Subcutaneous adipose tissue (tissue), 4 donors: ENCODE results near the gene TRIM13. TPM values are rescaled to one million over a fixed set of nuclear protein-coding genes. Genes with fewer than 3 reads are reported as not detected.

ENCODE experiments used
- total RNA-seq, 4 donors: library from RNA; depleted of rRNA; stranded (reverse); fragments of >200 nt; gene quantifications; one replicate each; pipeline ENCODE4 v1.1.0, GENCODE V29; 2016
- TF ChIP-seq, protein P1 (sequence below): fragments of 450-650 bp; IDR thresholded peaks from one replicate; pipeline ENCODE4 v1.5.1; 2016; ENCODE audit warnings: low read depth, mild to moderate bottlenecking, control low read depth, antibody characterized with exemption, moderate library complexity

The TRIM13 gene
- total RNA-seq, 4 donors from 2014 or later, result 11.5 to 18.1 (median 16.1) TPM

DNA sequence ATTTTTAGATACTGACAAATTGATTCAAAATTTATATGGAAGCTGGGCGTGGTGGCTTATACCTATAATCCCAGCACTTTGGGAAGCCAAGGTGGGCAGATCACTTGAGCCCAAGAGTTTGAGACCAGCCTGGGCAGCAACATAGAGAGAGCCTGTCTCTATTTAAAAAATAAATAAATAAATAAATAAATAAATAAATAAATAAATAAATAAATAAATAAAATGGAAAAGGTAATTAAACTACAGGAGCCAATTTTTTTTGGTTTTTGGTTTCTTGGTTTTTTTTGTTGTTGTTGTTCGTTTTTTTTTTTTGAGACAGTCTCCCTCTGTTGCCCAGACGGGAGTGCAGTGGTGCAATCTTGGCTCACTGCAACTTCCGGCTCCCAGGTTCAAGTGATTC is 29.4 kb upstream of the TRIM13 start:
- TF ChIP-seq, protein P1, sequence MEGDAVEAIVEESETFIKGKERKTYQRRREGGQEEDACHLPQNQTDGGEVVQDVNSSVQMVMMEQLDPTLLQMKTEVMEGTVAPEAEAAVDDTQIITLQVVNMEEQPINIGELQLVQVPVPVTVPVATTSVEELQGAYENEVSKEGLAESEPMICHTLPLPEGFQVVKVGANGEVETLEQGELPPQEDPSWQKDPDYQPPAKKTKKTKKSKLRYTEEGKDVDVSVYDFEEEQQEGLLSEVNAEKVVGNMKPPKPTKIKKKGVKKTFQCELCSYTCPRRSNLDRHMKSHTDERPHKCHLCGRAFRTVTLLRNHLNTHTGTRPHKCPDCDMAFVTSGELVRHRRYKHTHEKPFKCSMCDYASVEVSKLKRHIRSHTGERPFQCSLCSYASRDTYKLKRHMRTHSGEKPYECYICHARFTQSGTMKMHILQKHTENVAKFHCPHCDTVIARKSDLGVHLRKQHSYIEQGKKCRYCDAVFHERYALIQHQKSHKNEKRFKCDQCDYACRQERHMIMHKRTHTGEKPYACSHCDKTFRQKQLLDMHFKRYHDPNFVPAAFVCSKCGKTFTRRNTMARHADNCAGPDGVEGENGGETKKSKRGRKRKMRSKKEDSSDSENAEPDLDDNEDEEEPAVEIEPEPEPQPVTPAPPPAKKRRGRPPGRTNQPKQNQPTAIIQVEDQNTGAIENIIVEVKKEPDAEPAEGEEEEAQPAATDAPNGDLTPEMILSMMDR, result no peak

DNA sequence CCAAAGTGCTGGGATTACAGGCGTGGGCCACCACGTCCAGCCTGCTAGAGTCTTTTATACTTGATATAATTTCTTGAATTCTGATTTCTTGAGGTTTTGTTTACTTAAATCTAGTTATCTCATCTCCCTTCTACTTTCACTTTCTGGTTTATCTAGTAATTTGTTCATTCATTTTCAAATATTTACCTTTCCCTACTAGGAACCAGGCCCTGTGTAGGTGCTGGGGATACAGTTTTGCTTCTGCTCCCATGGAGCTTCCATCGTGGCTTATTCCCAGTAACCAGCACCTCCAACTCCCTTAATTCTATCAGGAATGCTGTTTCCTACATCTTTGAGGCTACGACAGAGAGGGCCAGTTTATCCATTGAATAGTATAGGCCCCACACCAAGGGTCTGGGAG is 24.1 kb upstream of the TRIM13 start:
- TF ChIP-seq, protein P1, result no peak

DNA sequence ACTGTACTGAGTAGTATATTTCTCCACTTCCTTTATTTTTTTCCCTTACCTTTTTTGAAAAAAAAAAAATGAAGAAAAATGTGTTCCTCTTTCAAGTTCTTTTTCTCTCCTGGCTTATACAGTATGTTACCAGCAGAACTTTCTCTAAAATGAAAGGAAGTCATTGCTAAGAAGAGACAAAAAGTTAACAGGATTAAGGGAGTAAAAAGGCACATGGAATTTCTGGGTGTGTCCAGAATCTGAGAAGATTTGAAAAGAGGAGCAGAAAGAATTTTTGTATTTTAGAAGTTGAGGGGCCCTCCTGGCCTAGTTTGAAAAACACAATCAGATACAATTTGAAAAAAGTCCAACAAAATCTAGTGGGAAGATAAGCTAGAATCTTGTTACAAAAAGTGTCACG is 21.0 kb upstream of the TRIM13 start:
- TF ChIP-seq, protein P1, result no peak

DNA sequence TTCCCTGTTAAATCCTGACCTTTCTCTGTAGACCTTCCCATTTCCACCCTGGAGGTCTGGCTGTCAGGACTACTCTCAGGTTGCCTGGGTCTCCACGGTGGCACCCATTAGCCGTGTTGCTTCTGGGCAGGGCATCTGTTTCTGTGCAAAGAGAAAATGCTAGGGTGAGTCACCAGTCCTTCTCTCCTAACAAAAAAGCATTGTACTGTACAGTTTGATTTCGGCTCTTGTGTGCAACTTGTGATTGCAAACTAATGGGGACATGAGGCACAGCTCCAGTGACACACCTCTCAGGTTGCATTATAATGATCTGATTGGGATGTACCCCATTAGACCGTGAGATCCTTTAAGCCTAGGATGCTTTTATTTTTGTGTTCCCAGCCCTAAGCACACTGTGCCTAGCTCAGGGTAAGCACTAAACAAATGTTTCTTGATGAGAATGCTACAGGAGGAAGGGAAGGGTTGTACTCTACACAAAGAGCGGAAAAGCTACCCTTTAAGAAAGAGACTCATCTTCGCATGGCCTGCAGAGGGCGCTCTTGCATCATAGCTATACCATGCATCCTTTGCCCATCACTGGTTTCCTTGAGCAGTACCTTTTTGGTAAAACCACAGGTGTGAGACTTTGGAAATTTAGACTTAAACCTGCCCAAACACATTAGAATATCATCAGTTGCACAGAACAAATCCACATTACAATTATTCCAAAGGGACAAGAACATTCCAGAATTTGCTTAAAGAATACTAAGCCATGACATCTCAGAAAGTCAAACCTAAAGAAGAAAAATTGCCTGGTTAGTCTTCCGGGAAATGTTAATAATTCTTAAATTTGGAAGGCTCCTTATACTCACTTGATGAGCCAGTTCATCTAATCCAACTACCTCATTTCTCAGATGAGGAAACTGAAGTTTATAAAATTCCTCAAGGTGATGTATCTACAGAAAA is 20.3 kb upstream of the TRIM13 start:
- TF ChIP-seq, protein P1, result no peak

DNA sequence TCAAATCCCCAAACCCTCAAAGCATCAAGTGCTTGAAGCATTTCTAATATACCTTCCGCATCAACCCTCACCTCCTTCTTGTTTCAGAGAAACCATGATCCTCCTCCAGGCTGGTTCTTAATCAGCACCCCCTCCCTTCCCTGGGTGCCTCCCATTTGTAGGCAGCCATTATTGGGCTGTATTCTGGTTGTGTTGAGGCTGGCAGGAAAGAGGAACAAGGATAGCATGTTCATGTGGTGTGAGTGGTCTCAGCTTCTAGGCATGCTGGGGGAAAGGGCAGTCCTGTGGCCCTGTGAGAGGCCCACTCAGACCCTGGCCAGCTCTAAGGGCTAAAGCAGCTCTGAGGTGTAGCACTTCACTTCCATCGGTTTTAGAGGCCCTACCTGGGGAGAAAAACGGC is 18.9 kb upstream of the TRIM13 start:
- TF ChIP-seq, protein P1, result no peak

DNA sequence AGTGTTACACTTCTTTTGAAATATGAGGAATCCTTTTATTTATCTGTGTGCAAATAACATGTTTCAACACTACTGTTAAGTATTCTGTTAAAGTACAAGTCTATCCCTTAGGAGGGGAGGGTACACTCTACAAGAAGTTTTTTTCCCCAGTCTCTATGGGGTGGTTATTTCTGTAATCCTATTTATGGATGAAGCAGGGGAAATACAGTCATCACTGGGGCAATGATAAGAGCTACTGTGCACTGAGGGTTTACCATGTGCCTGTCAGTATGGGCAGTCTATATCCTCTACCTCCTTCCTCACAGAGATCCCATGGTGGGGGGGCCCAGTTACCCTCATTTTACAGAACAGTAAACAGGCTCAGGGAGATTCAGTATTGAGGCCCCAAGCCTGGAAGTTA is 16.6 kb upstream of the TRIM13 start:
- TF ChIP-seq, protein P1, result no peak

DNA sequence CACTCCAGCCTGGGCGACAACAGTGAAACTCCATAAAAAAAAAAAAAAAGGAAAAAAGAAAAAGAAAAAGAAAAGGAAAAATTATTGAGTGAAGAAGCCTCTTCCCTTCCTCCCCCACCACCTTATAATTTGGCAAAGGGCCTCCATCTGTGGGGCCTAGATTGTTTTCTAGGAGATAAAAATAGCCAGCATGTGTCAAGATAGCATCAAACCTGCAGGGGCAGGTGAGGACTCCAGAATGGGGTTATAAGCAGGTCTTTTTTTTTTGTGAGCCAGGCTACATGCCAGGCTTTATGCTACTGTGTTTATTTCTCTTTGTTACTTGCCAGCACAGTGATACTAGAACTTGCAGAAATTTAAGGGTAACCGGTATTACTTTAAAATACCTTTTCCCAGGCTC is 11.7 kb upstream of the TRIM13 start:
- TF ChIP-seq, protein P1, result no peak
